ENCODE results near the gene GABRE. TPM values are rescaled to one million over a fixed set of nuclear protein-coding genes. Genes with fewer than 3 reads are reported as not detected.

Gene GABRE
- total RNA-seq, 2 experiments from 2014 or later = not detected

GRCh38 chrX:151958101-151958500 lies 16.4 kb downstream of the GABRE start:
- no peak for DNase-seq
- no peaks in the 10 kb centered on the region for H3K9me3 Mint-ChIP-seq
- H3K4me1 Mint-ChIP-seq (ENCODE audit: low read depth) = no peaks in the 10 kb centered on the region
- H3K27me3 Mint-ChIP-seq = no peaks in the 10 kb centered on the region
- ChIA-PET POLR2A (no interaction called here), CTCF (no interaction called here)
- H3K36me3 Mint-ChIP-seq (ENCODE audit: low read depth) = no peaks in the 10 kb centered on the region
- no peak overlapping the region for H3K4me3 Mint-ChIP-seq
- H3K27ac Mint-ChIP-seq = no peak overlapping the region
- intact Hi-C loops (cut with micrococcal nuclease) = no loop called here
- TF ChIP-seq CTCF (IDR thresholded peaks at IDR 0.05) = no peak
- ATAC-seq = no peak

- no peaks in the 10 kb centered on the region for H3K4me1 Mint-ChIP-seq (ENCODE audit: low read depth)
- intact Hi-C loops (cut with micrococcal nuclease) = no loop called here
- no peak overlapping the region for H3K4me3 Mint-ChIP-seq
- no peaks in the 10 kb centered on the region for H3K9me3 Mint-ChIP-seq
- no peaks in the 10 kb centered on the region for H3K27me3 Mint-ChIP-seq
- no peak for DNase-seq
- ChIA-PET POLR2A (no interaction called here), CTCF (no interaction called here)
- no peaks in the 10 kb centered on the region for H3K36me3 Mint-ChIP-seq (ENCODE audit: low read depth)
- no peak overlapping the region for H3K27ac Mint-ChIP-seq
- no peak for ATAC-seq
- no peak for TF ChIP-seq CTCF (IDR thresholded peaks at IDR 0.05)
These were observed 19.7 kb downstream of the GABRE start for GRCh38 chrX:151954730-151955129.

GRCh38 chrX:151938172-151938571 lies 36.3 kb downstream of the GABRE start:
- ATAC-seq (no peak), DNase-seq (no peak)
- Mint-ChIP-seq H3K36me3 (ENCODE audit: low read depth) (no peaks in the 10 kb centered on the region), H3K27me3 (no peaks in the 10 kb centered on the region), H3K9me3 (no peaks in the 10 kb centered on the region), H3K27ac (no peak overlapping the region), H3K4me1 (ENCODE audit: low read depth) (no peaks in the 10 kb centered on the region), H3K4me3 (no peak overlapping the region)
- intact Hi-C loops (cut with micrococcal nuclease) = no loop called here
- no peak for TF ChIP-seq CTCF (IDR thresholded peaks at IDR 0.05)
- CTCF ChIA-PET = no interaction called here
- POLR2A ChIA-PET = no interaction called here

- Mint-ChIP-seq H3K27ac (no peak overlapping the region), H3K4me1 (ENCODE audit: low read depth) (no peaks in the 10 kb centered on the region), H3K4me3 (no peak overlapping the region), H3K27me3 (no peaks in the 10 kb centered on the region), H3K36me3 (ENCODE audit: low read depth) (no peaks in the 10 kb centered on the region), H3K9me3 (no peaks in the 10 kb centered on the region)
- no peak for ATAC-seq
- POLR2A ChIA-PET = no interaction called here
- DNase-seq = no peak
- CTCF ChIA-PET = no interaction called here
- no peak for TF ChIP-seq CTCF (IDR thresholded peaks at IDR 0.05)
- intact Hi-C loops (cut with micrococcal nuclease) = no loop called here
These were observed 39.1 kb downstream of the GABRE start for GRCh38 chrX:151935358-151935757.

GRCh38 chrX:151929126-151929525 lies 45.4 kb downstream of the GABRE start:
- no peak for ATAC-seq
- POLR2A ChIA-PET = no interaction called here
- no peak overlapping the region for H3K27ac Mint-ChIP-seq
- no peaks in the 10 kb centered on the region for H3K4me1 Mint-ChIP-seq (ENCODE audit: low read depth)
- no peak overlapping the region for H3K4me3 Mint-ChIP-seq
- TF ChIP-seq CTCF (IDR thresholded peaks at IDR 0.05) = no peak
- CTCF ChIA-PET = no interaction called here
- H3K36me3 Mint-ChIP-seq (ENCODE audit: low read depth) = no peaks in the 10 kb centered on the region
- H3K27me3 Mint-ChIP-seq = no peaks in the 10 kb centered on the region
- H3K9me3 Mint-ChIP-seq = no peaks in the 10 kb centered on the region
- no peak for DNase-seq
- intact Hi-C loops (cut with micrococcal nuclease) = no loop called here

Measured in activated CD8-positive, alpha-beta T cell treated with anti-CD3 and anti-CD28 coated beads for 36 hours (primary cell).